C1 segment of cervical spinal cord (tissue), 14 donors: ENCODE results near the gene PGA3.
"Not testable (repeated sequence)": the region's sequence is repeated elsewhere in the genome, so short reads cannot be mapped to it uniquely, and the experiment has no call there.

Experiments
- DNase-seq, 14 donors: peaks; one replicate each; lab custom pipeline; 2025; lab: John Stamatoyannopoulos, UW

Gene PGA3

GRCh38 chr11:61202950-61203746 lies at the start of gene PGA3:
TSS of gene PGA3 (plus strand) at chr11:61203515. CDS start at chr11:61203565, 50 bp downstream.
- not testable (repeated sequence) for DNase-seq

GRCh38 chr11:61153593-61154095 lies 49.7 kb upstream of the PGA3 start:
- no peak for DNase-seq

GRCh38 chr11:61154528-61154927 lies 48.8 kb upstream of the PGA3 start:
- no peak for DNase-seq

- no peak for DNase-seq
Measured at GRCh38 chr11:61155312-61155711, 48.0 kb upstream of the PGA3 start.

- DNase-seq: no peak
Measured at GRCh38 chr11:61155741-61156140, 47.6 kb upstream of the PGA3 start.

- no peak for DNase-seq
Measured at GRCh38 chr11:61157743-61158142, 45.6 kb upstream of the PGA3 start.

GRCh38 chr11:61158691-61159381 lies 44.5 kb upstream of the PGA3 start:
- no peak for DNase-seq

- DNase-seq: peak in 2 of 14 donors; percentile 40 to 57
Measured at GRCh38 chr11:61160487-61161189, 42.7 kb upstream of the PGA3 start.

- DNase-seq: peak; percentile 48 to 98 (median 88)
Measured at GRCh38 chr11:61161190-61162091, 41.9 kb upstream of the PGA3 start, which contains the start of gene VPS37C. TSS of gene VPS37C (minus strand) at chr11:61161426. CDS start at chr11:61138829, 22,597 bp downstream.

- DNase-seq: peak in 1 of 14 donors; percentile 77
Measured at GRCh38 chr11:61162092-61162941, 41.0 kb upstream of the PGA3 start.

GRCh38 chr11:61163021-61163420 lies 40.3 kb upstream of the PGA3 start:
- DNase-seq: no peak

- DNase-seq: peak in 1 of 14 donors; percentile 23
Measured at GRCh38 chr11:61163714-61164605, 39.4 kb upstream of the PGA3 start.

- DNase-seq: no peak
Measured at GRCh38 chr11:61164606-61165424, 38.5 kb upstream of the PGA3 start.

- DNase-seq: not testable (repeated sequence)
Measured at GRCh38 chr11:61165785-61166184, 37.5 kb upstream of the PGA3 start.

- DNase-seq: not testable (repeated sequence)
Measured at GRCh38 chr11:61166331-61166730, 37.0 kb upstream of the PGA3 start.

- DNase-seq: no peak
Measured at GRCh38 chr11:61168042-61168688, 35.1 kb upstream of the PGA3 start.

GRCh38 chr11:61168800-61169199 lies 34.5 kb upstream of the PGA3 start:
- DNase-seq: no peak
